ENCODE measurements around the gene BHLHE23.

The BHLHE23 gene

DNA sequence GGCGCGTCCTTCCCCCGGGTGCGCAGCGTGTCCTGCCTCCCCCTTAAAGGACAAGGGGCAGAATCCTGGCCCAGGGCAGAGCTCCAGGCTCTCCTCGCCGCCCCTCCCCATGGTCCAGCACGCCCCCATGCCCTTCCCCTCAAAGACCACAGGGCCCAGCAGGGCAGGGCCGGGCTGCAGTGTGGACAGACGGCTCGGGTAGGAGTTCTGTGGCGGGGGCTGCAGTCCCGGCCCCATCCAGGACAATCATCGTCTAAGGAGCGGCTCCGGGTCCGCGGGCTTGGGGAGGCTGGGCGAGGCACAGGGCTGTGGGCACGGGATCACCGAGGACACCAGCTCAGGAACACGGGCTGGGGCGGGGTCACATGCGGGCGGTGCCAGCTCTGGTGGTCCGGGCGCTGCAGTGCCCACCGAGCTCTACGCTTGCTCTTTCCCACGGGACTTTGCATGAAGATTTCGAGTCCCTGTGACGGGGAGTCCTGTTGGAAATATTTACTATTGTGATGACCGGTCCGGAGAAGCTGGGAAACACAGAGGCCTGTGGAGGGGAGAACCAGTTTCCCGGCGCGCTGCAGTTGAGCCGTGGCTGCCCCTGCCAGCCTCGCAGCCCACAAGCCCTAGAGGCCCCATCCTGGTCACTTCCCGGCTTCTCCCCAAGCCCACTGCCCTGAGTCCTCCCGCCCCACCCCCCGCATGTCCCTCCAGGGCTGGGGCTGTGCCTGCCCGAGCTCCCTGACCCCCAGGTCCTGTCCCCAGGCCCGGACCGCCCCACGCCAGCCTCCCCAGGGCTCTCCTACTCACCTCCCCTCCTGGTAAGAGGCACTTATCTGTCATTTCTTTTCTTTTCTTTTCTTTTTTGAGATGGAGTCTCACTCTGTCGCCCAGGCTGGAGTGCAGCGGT lies 33.7 kb downstream of the BHLHE23 start:
- no peaks in the 10 kb centered on the region for H3K9me3 ChIP-seq (ENCODE audit: low read length)
- H3K27me3 ChIP-seq (ENCODE audit: control insufficient read depth in 1 of 2, insufficient read depth in 2 of 2, low read length in 2 of 2), result peaks cover 27 to 85% of the 10 kb centered on the region in 2 donors
- no peak overlapping the region for H3K27ac ChIP-seq (ENCODE audit: low read depth, low read length)
- H3K4me1 ChIP-seq (ENCODE audit: insufficient read depth, low read length), result peaks cover 3% of the 10 kb centered on the region
- H3K9ac ChIP-seq (ENCODE audit: low read length), result no peak overlapping the region
- no peaks in the 10 kb centered on the region for H3K36me3 ChIP-seq (ENCODE audit: insufficient read depth, low read length)
- H3K4me3 ChIP-seq (ENCODE audit: low read depth in 1 of 2, low read length in 2 of 2), result peak overlapping the region in 1 of 2 donors; percentile 38

DNA sequence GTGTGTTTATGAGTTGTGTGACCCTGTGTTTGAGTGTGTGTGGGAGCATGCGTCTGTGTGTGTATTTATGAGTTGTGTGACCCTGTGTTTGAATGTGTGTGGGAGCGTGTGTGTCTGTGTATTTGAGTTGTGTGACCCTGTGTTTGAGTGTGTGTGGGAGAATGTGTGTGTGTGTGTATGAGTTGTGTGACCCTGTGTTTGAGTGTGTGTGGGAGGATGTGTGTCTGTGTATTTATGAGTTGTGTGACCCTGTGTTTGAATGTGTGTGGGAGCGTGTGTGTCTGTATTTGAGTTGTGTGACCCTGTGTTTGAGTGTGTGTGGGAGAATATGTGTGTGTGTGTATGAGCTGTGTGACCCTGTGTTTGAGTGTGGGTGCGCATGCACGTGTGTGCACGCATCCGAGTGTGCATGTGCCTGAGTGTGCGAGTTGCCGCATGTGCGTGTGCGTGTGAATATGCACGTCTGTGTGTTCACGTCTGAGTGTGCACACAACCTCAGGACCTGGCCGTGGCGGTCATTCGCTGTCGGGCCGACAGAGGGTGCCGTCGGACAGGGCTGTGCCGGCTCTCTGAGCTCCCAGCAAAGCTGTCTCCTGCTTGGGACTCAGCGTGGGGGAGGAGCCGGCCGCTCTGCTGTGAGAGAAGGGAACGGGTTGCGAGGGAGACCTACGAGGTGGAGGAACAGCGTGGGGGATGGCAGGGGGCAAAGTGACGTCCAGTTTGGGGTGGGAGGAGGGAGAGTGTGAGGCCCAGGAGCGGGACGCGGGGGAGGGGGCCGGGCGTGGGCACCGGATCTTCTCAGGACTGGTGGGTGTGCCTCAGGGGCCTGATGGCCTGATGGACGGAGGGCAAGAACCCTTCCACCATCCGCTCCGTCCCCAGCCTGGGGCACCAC lies 34.6 kb downstream of the BHLHE23 start:
- H3K4me1 ChIP-seq (ENCODE audit: insufficient read depth, low read length), result peaks cover 3% of the 10 kb centered on the region
- no peak overlapping the region for H3K27ac ChIP-seq (ENCODE audit: low read depth, low read length)
- H3K9ac ChIP-seq (ENCODE audit: low read length), result no peak overlapping the region
- H3K9me3 ChIP-seq (ENCODE audit: low read length), result no peaks in the 10 kb centered on the region
- H3K36me3 ChIP-seq (ENCODE audit: insufficient read depth, low read length), result no peaks in the 10 kb centered on the region
- H3K27me3 ChIP-seq (ENCODE audit: control insufficient read depth in 1 of 2, insufficient read depth in 2 of 2, low read length in 2 of 2), result peaks cover 27 to 78% of the 10 kb centered on the region in 2 donors
- H3K4me3 ChIP-seq (ENCODE audit: low read depth in 1 of 2, low read length in 2 of 2), result peak overlapping the region in 1 of 2 donors; percentile 38

- Histone ChIP-seq H3K9me3 (ENCODE audit: low read length) (no peaks in the 10 kb centered on the region), H3K36me3 (ENCODE audit: insufficient read depth, low read length) (no peaks in the 10 kb centered on the region), H3K9ac (ENCODE audit: low read length) (no peak overlapping the region), H3K27ac (ENCODE audit: low read depth, low read length) (no peak overlapping the region), H3K27me3 (ENCODE audit: control insufficient read depth in 1 of 2, insufficient read depth in 2 of 2, low read length in 2 of 2) (peaks cover 27 to 70% of the 10 kb centered on the region in 2 donors), H3K4me3 (ENCODE audit: low read depth in 1 of 2, low read length in 2 of 2) (no peak overlapping the region), H3K4me1 (ENCODE audit: insufficient read depth, low read length) (peaks cover 3% of the 10 kb centered on the region)
Measured at GRCh38 chr20:62971211-62971949, 35.4 kb downstream of the BHLHE23 start.

DNA sequence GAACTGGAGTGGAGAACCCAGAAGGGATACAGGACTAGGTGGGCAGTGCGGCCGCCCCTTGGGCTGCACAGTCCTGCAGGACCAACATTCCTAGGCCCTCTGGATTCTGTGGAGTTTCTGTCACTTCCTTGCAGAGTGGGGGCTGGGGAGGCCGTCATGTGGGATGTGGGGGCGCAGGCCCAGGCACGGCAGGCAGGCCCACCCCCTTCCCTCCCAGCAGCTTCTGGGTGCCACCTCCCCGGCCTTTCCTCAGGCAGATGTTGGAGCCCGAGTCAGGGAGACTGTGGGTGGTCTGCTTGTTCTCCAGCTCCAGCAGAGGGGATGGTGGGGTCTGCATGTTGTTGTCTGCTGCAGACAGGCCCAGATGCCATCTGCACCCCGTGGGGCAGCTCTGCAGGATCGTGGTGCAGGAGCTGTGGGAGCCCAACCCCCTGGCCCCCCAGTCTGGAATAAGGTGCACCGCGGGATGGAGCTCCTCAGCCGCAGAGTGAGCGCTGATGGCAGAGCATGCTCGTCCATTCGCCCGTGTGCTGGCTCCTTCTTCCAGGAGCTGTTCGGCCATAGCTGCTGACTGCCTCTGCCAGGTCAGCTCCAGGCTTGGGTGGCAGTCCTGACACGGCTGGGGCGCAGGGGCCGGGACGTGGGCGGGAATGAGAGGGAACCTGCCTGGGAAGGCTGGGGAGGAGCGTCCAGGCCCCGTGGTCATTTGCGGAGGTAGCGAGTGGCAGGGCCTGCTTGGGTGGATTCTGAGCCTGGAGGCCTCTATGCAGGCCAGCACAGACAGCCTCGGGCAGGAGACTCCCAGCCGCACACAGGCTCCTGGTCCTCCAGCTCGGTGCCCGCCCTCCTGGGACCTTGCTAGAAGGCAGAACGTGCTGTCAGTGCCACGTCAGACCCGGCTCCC lies 36.2 kb downstream of the BHLHE23 start:
- Histone ChIP-seq H3K27me3 (ENCODE audit: control insufficient read depth in 1 of 2, insufficient read depth in 2 of 2, low read length in 2 of 2) (peaks cover 26 to 62% of the 10 kb centered on the region in 2 donors), H3K36me3 (ENCODE audit: insufficient read depth, low read length) (no peaks in the 10 kb centered on the region), H3K27ac (ENCODE audit: low read depth, low read length) (no peak overlapping the region)

GRCh38 chr20:62969939-62970306 lies 36.8 kb downstream of the BHLHE23 start:
- no peaks in the 10 kb centered on the region for H3K36me3 ChIP-seq (ENCODE audit: insufficient read depth, low read length)
- peaks cover 3% of the 10 kb centered on the region for H3K4me1 ChIP-seq (ENCODE audit: insufficient read depth, low read length)
- no peak overlapping the region for H3K9ac ChIP-seq (ENCODE audit: low read length)
- H3K27ac ChIP-seq (ENCODE audit: low read depth, low read length), result no peak overlapping the region
- H3K9me3 ChIP-seq (ENCODE audit: low read length), result no peaks in the 10 kb centered on the region
- no peak overlapping the region for H3K4me3 ChIP-seq (ENCODE audit: low read depth in 1 of 2, low read length in 2 of 2)
- H3K27me3 ChIP-seq (ENCODE audit: control insufficient read depth in 1 of 2, insufficient read depth in 2 of 2, low read length in 2 of 2), result peaks cover 22 to 55% of the 10 kb centered on the region in 2 donors

More for the DNA sequence above, 36.2 kb downstream of the BHLHE23 start:
- Histone ChIP-seq H3K4me1 (ENCODE audit: insufficient read depth, low read length) (peaks cover 3% of the 10 kb centered on the region), H3K9me3 (ENCODE audit: low read length) (no peaks in the 10 kb centered on the region), H3K4me3 (ENCODE audit: low read depth in 1 of 2, low read length in 2 of 2) (no peak overlapping the region), H3K9ac (ENCODE audit: low read length) (no peak overlapping the region)

DNA sequence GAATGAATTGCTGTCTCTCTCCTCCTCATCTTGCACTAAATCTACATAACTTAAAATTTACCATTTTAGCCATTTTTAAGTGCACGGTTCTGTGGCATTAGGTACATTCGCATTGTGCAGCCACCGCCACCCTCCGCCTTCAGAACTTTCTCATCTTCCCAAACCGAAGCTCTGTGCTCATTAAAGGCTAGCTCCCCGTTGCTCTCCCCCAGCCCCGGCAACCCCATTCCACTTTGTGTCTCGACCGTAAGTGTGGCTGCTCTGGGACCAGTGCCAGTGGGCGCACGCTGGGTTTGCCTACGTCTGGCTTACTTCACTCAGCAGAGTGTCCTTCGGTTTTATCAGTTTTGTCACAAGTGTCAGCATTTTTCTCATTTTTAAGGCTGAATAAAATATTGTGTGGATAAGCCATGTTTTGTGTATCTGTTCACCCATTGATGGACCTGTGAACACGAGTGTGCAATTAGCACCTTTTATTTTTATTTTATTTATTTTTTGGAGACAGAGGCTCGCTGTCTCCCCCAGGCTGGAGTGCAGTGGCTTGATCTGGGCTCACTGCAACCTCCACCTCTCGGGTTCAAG lies 37.5 kb downstream of the BHLHE23 start:
- peaks cover 16 to 49% of the 10 kb centered on the region in 2 donors for H3K27me3 ChIP-seq (ENCODE audit: control insufficient read depth in 1 of 2, insufficient read depth in 2 of 2, low read length in 2 of 2)

DNA sequence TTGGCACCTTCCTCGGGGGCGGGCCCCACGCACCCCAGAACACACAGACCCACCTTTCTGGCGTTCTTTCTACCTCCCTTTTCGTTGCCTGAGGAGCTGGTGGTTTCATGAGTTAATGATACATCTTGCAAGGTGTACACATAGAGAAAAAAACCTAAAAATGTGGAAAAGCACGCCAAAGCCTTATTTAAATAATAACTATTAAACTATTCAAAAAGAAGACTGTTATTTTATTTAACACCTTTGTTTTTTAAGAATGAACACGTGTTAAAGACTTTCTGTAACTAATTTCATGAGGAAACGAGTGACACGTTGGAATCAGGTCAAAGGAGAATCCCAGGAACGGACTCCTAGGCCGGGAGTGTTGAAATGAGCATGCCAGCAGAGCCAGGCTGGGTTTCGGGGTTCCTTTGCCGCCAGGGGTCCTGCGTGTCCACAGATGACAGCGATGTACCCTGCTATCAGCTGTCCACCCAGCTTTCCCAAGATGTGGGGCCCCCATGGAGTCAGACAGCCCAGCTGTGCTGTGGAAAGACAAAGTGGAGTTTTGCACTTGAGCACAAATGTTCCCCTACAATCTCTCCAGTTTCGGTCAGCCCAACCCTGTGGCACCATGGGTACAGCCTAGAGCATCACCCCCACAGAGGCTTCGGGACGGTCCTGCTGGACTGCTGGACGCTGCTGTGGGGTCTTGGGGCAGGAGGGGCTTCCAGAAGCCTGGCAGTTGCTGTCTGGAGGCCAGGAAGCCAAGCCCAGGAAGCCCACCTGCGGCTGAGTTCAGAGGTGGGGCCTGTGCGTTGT lies 38.2 kb downstream of the BHLHE23 start:
- Histone ChIP-seq H3K4me3 (ENCODE audit: low read depth in 1 of 2, low read length in 2 of 2) (no peak overlapping the region), H3K27ac (ENCODE audit: low read depth, low read length) (no peak overlapping the region), H3K9ac (ENCODE audit: low read length) (no peak overlapping the region), H3K36me3 (ENCODE audit: insufficient read depth, low read length) (no peaks in the 10 kb centered on the region), H3K9me3 (ENCODE audit: low read length) (no peaks in the 10 kb centered on the region), H3K4me1 (ENCODE audit: insufficient read depth, low read length) (peaks cover 3% of the 10 kb centered on the region), H3K27me3 (ENCODE audit: control insufficient read depth in 1 of 2, insufficient read depth in 2 of 2, low read length in 2 of 2) (peaks cover 11 to 42% of the 10 kb centered on the region in 2 donors)

More for the DNA sequence above, 37.5 kb downstream of the BHLHE23 start:
- H3K4me3 ChIP-seq (ENCODE audit: low read depth in 1 of 2, low read length in 2 of 2), result no peak overlapping the region
- H3K4me1 ChIP-seq (ENCODE audit: insufficient read depth, low read length), result peaks cover 3% of the 10 kb centered on the region
- no peaks in the 10 kb centered on the region for H3K9me3 ChIP-seq (ENCODE audit: low read length)
- no peak overlapping the region for H3K9ac ChIP-seq (ENCODE audit: low read length)
- H3K36me3 ChIP-seq (ENCODE audit: insufficient read depth, low read length), result no peaks in the 10 kb centered on the region
- H3K27ac ChIP-seq (ENCODE audit: low read depth, low read length), result no peak overlapping the region

- H3K9me3 ChIP-seq (ENCODE audit: low read length), result no peaks in the 10 kb centered on the region
- no peak overlapping the region for H3K4me3 ChIP-seq (ENCODE audit: low read depth in 1 of 2, low read length in 2 of 2)
- no peak overlapping the region for H3K9ac ChIP-seq (ENCODE audit: low read length)
- H3K27ac ChIP-seq (ENCODE audit: low read depth, low read length), result no peak overlapping the region
- H3K27me3 ChIP-seq (ENCODE audit: control insufficient read depth in 1 of 2, insufficient read depth in 2 of 2, low read length in 2 of 2), result peaks cover 11 to 34% of the 10 kb centered on the region in 2 donors
- peaks cover 2% of the 10 kb centered on the region for H3K4me1 ChIP-seq (ENCODE audit: insufficient read depth, low read length)
- H3K36me3 ChIP-seq (ENCODE audit: insufficient read depth, low read length), result no peaks in the 10 kb centered on the region
Measured at GRCh38 chr20:62967628-62968351, 39.0 kb downstream of the BHLHE23 start.

- Histone ChIP-seq H3K9ac (ENCODE audit: low read length) (no peak overlapping the region), H3K36me3 (ENCODE audit: insufficient read depth, low read length) (no peaks in the 10 kb centered on the region), H3K4me3 (ENCODE audit: low read depth in 1 of 2, low read length in 2 of 2) (no peak overlapping the region), H3K27ac (ENCODE audit: low read depth, low read length) (no peak overlapping the region), H3K9me3 (ENCODE audit: low read length) (no peaks in the 10 kb centered on the region), H3K27me3 (ENCODE audit: control insufficient read depth in 1 of 2, insufficient read depth in 2 of 2, low read length in 2 of 2) (peaks cover 10 to 28% of the 10 kb centered on the region in 2 donors), H3K4me1 (ENCODE audit: insufficient read depth, low read length) (no peaks in the 10 kb centered on the region)
Measured at GRCh38 chr20:62967149-62967501, 39.6 kb downstream of the BHLHE23 start.
